Measurements from ENCODE around the gene LARP1. TPM values are rescaled to one million over a fixed set of nuclear protein-coding genes. Genes with fewer than 3 reads are reported as not detected.
"Not testable (repeated sequence)": the region's sequence is repeated elsewhere in the genome, so short reads cannot be mapped to it uniquely, and the experiment has no call there.

Gene LARP1
- total and polyA plus RNA-seq, 5 donors: 43.9 to 130 (median 122) TPM

DNA sequence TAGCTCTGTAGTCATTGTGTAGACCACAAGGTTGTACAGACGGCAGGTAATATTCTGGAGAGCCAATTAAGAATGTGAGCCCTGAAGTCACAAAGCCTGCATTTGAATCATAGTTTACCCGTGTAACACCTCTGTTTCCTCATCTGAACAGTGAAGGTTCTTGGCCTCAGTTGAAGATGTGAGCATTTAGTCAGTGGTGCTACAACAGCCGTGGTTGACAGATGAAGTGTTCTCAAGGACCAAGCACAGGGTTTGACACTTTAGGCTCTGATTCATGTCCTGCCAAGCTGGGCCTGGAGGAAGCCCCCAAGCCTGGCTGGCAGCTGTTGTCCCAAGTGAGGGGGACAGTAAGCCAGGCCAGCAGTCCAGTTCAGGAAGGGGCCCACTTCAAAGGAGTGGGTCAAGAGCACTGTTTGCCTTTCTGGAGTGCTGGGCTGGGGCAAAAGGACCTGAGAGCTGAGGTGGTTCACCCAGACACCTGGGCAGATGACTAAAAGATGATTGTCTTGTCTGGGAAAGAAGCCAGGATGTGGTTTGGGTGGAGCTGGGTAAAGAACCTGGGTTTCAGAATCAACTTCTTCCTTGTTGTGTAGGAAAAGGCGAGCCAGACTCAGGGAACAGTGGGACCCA is 74.5 kb downstream of the LARP1 start:
- WGBS: 79% methylated on average over 4 of the region's 4 CpGs
- intact Hi-C loops (cut with DNase I): no loop called here
- peaks cover 2% of the 10 kb centered on the region for H3K4me1 ChIP-seq (ENCODE audit: control insufficient read depth, insufficient read depth, low read length)
- DNase-seq (no peak), ATAC-seq (peak in 1 of 2 donors; percentile 18)
- H3K27ac ChIP-seq (ENCODE audit: low read length): no peak overlapping the region
- no peak overlapping the region for H3K4me3 ChIP-seq (ENCODE audit: low read length)
- H3K9me3 ChIP-seq (ENCODE audit: control insufficient read depth, low read length): no peaks in the 10 kb centered on the region
- H3K27me3 ChIP-seq (ENCODE audit: control insufficient read depth, insufficient read depth): no peaks in the 10 kb centered on the region

DNA sequence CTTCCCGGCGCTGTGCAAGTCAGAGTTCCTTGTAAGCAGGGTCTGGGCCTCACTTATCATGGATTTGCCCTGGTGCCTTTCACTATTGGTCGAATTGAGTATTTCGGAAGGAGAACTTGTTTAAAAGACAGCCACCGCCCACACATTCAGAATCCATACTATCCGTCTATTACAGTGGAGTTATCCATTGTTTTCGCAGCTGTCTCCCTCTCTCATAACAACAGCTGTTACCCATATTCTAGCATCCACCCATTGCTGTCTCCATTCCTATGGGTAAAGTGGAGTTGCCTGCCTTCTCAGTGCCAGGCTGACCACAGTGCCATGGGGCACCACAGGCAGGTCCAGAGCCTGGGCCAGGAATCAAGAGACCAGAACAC is 75.0 kb downstream of the LARP1 start:
- no peak overlapping the region for H3K27ac ChIP-seq (ENCODE audit: low read length)
- DNase-seq (no peak), ATAC-seq (no peak)
- no peak overlapping the region for H3K4me3 ChIP-seq (ENCODE audit: low read length)
- intact Hi-C loops (cut with DNase I): no loop called here
- no peaks in the 10 kb centered on the region for H3K27me3 ChIP-seq (ENCODE audit: control insufficient read depth, insufficient read depth)
- no peaks in the 10 kb centered on the region for H3K9me3 ChIP-seq (ENCODE audit: control insufficient read depth, low read length)
- 84% methylated on average over 7 of the region's 7 CpGs for WGBS
- peaks cover 4% of the 10 kb centered on the region for H3K4me1 ChIP-seq (ENCODE audit: control insufficient read depth, insufficient read depth, low read length)

DNA sequence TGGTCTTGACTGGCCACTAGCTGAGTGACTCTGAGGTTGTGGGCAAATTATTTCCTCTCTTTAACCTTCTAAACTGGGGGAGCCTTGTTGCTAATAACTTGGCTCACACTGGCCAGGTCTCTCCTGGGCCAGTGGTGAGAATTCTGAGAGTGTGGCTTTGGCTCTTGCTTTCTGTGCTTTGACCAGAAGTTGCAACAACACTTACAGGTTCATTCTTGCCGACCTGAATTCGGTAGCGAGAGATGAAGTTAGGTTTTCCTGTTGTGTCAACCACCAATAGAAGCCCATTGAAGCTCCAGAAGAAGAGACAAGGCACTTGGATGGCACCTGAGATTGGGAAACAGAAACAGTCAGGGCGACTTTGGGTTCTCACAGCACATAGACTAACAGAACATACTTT is 75.4 kb downstream of the LARP1 start:
- Histone ChIP-seq H3K4me3 (ENCODE audit: low read length) (no peak overlapping the region), H3K4me1 (ENCODE audit: control insufficient read depth, insufficient read depth, low read length) (peaks cover 4% of the 10 kb centered on the region), H3K9me3 (ENCODE audit: control insufficient read depth, low read length) (no peaks in the 10 kb centered on the region), H3K27me3 (ENCODE audit: control insufficient read depth, insufficient read depth) (no peaks in the 10 kb centered on the region), H3K27ac (ENCODE audit: low read length) (no peak overlapping the region)
- intact Hi-C loops (cut with DNase I): no loop called here
- no peak for DNase-seq
- WGBS: 92% methylated on average over 4 of the region's 4 CpGs
- no peak for ATAC-seq

- Histone ChIP-seq H3K9me3 (ENCODE audit: control insufficient read depth, low read length) (no peaks in the 10 kb centered on the region), H3K27me3 (ENCODE audit: control insufficient read depth, insufficient read depth) (no peaks in the 10 kb centered on the region), H3K4me3 (ENCODE audit: low read length) (no peak overlapping the region), H3K27ac (ENCODE audit: low read length) (no peak overlapping the region), H3K4me1 (ENCODE audit: control insufficient read depth, insufficient read depth, low read length) (peaks cover 4% of the 10 kb centered on the region)
- intact Hi-C loops (cut with DNase I): no loop called here
- no peak for DNase-seq
- WGBS: 89% methylated on average over 7 of the region's 7 CpGs
- no peak for ATAC-seq
Measured at GRCh38 chr5:154831451-154831850, 76.3 kb downstream of the LARP1 start.

GRCh38 chr5:154832804-154833203 is 77.6 kb downstream of the LARP1 start:
- WGBS: 98% methylated on average over 3 of the region's 3 CpGs
- H3K27ac ChIP-seq (ENCODE audit: low read length); H3K9me3 ChIP-seq (ENCODE audit: control insufficient read depth, low read length); DNase-seq; H3K4me3 ChIP-seq (ENCODE audit: low read length); intact Hi-C loops (cut with DNase I); ATAC-seq; H3K27me3 ChIP-seq (ENCODE audit: control insufficient read depth, insufficient read depth); H3K4me1 ChIP-seq (ENCODE audit: control insufficient read depth, insufficient read depth, low read length): not testable (repeated sequence)

- Histone ChIP-seq H3K27me3 (ENCODE audit: control insufficient read depth, insufficient read depth) (no peaks in the 10 kb centered on the region), H3K4me1 (ENCODE audit: control insufficient read depth, insufficient read depth, low read length) (peaks cover 4% of the 10 kb centered on the region), H3K27ac (ENCODE audit: low read length) (no peak overlapping the region), H3K9me3 (ENCODE audit: control insufficient read depth, low read length) (no peaks in the 10 kb centered on the region), H3K4me3 (ENCODE audit: low read length) (no peak overlapping the region)
- no peak for ATAC-seq
- no peak for DNase-seq
- WGBS: 95% methylated on average over 1 of the region's 1 CpG
- intact Hi-C loops (cut with DNase I): no loop called here
Measured at GRCh38 chr5:154834053-154834452, 78.9 kb downstream of the LARP1 start.

DNA sequence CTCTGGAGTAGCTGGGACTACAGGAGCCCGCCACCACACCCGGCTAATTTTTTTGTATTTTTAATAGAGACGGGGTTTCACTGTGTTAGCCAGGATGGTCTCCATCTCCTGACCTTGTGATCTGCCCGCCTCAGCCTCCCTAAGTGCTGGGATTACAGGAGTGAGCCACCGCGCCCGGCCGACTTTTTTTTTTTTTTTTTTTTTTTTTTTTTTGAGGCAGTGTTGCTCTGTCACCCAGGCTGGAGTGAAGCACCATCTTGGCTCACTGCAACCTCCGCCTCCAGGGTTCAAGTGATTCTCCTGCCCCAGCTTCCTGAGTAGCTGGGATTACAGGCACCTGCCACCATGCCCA is 80.5 kb downstream of the LARP1 start:
- H3K4me3 ChIP-seq (ENCODE audit: low read length); H3K9me3 ChIP-seq (ENCODE audit: control insufficient read depth, low read length); H3K27me3 ChIP-seq (ENCODE audit: control insufficient read depth, insufficient read depth); H3K27ac ChIP-seq (ENCODE audit: low read length); intact Hi-C loops (cut with DNase I); H3K4me1 ChIP-seq (ENCODE audit: control insufficient read depth, insufficient read depth, low read length); ATAC-seq: not testable (repeated sequence)
- 77% methylated on average over 9 of the region's 9 CpGs for WGBS
- DNase-seq: peak in 1 of 3 donors; percentile 46

DNA sequence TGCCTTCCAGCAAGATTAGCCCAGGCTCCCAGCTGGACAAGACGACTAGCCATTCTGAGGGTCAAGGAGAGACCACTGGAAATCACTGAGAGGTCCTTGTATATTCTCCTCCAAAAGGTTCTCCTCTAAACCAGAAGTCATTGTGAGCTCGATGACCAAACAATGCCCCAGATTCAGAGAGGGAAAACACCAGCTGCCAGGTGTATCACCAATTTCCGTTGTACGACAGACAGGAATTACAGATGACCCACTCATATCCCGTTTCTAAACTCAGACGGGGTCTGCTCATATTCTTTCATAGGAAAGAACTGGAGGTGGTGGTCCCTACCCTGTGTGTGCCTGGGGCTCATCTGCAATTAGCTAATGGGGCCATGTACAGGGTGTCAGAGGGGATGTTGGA is 81.0 kb downstream of the LARP1 start:
- intact Hi-C loops (cut with DNase I): no loop called here
- H3K4me3 ChIP-seq (ENCODE audit: low read length): no peak overlapping the region
- no peaks in the 10 kb centered on the region for H3K27me3 ChIP-seq (ENCODE audit: control insufficient read depth, insufficient read depth)
- H3K27ac ChIP-seq (ENCODE audit: low read length): no peak overlapping the region
- H3K4me1 ChIP-seq (ENCODE audit: control insufficient read depth, insufficient read depth, low read length): peaks cover 4% of the 10 kb centered on the region
- no peaks in the 10 kb centered on the region for H3K9me3 ChIP-seq (ENCODE audit: control insufficient read depth, low read length)
- ATAC-seq (no peak), DNase-seq (no peak)
- WGBS: 88% methylated on average over 6 of the region's 6 CpGs

- Histone ChIP-seq H3K27me3 (ENCODE audit: control insufficient read depth, insufficient read depth) (no peaks in the 10 kb centered on the region), H3K27ac (ENCODE audit: low read length) (no peak overlapping the region), H3K9me3 (ENCODE audit: control insufficient read depth, low read length) (no peaks in the 10 kb centered on the region), H3K4me1 (ENCODE audit: control insufficient read depth, insufficient read depth, low read length) (peaks cover 4% of the 10 kb centered on the region), H3K4me3 (ENCODE audit: low read length) (no peak overlapping the region)
- no peak for DNase-seq
- WGBS: 87% methylated on average over 6 of the region's 6 CpGs
- intact Hi-C loops (cut with DNase I): no loop called here
- ATAC-seq: no peak
Measured at GRCh38 chr5:154837009-154837901, 82.1 kb downstream of the LARP1 start.

DNA sequence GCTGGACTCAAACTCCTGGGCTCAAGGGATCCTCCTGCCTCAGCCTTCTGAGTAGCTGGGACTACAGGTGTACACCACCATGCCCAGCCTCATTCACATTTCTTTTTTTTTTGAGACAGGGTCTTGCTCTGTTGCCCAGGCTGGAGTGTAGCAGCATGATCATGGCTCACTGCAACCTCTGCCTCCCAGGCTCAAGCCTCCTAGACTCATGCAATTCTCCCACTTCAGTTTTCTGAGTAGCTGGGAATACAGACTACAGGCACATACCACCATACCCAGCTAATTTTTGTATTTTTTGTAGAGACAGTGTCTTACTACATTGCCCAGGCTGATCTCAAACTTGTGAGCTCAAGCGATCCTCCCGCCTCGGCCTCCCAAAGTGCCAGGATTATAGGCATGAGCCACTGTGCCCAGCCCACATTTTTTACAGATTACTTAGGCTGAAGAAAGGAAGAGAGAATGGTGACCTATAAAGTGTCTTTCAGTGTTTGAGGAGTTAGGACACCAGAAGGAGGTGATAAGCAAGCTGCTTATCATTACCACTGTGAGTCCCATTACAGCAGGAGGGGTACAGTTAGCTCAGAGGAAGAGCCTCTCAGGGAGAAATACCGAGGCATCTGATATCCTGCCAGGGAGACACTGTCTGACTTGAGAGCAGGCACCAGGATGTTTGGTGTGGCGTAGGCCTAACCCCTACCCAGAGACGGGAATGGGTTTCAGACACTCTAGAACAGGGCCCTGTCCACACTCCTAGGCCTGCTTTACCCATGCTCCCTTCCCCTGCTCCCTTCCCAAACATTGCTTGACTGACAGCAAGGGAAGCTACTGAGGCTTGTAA is 85.5 kb downstream of the LARP1 start:
- intact Hi-C loops (cut with DNase I): no loop called here
- DNase-seq: no peak
- peak in 1 of 2 donors; percentile 21 for ATAC-seq
- H3K9me3 ChIP-seq (ENCODE audit: control insufficient read depth, low read length): no peaks in the 10 kb centered on the region
- H3K27me3 ChIP-seq (ENCODE audit: control insufficient read depth, insufficient read depth): no peaks in the 10 kb centered on the region
- H3K4me3 ChIP-seq (ENCODE audit: low read length): no peak overlapping the region
- H3K27ac ChIP-seq (ENCODE audit: low read length): no peak overlapping the region
- 69% methylated on average over 6 of the region's 6 CpGs for WGBS
- H3K4me1 ChIP-seq (ENCODE audit: control insufficient read depth, insufficient read depth, low read length): peaks cover 4% of the 10 kb centered on the region

DNA sequence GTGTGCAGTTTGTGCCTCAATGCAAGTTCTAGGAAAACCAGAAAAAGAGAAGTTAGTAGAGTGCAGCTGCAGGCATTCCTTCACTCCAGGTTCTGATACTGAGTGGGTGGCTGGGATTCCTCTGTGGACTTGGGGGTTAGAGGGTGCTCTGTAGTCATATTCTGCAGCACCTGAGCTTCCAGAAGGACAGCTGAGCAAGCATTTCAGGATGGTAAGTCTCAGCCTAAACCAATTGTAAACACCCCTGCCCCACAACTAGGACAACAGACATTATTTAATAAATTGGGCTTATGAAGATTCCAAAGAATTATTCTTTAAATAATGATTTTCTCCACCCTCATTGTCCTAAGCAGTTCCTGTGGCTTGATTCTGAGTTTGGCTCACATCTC is 86.1 kb downstream of the LARP1 start:
- H3K9me3 ChIP-seq (ENCODE audit: control insufficient read depth, low read length): no peaks in the 10 kb centered on the region
- no peak for ATAC-seq
- no peak overlapping the region for H3K27ac ChIP-seq (ENCODE audit: low read length)
- no peak for DNase-seq
- H3K4me1 ChIP-seq (ENCODE audit: control insufficient read depth, insufficient read depth, low read length): peaks cover 4% of the 10 kb centered on the region
- H3K4me3 ChIP-seq (ENCODE audit: low read length): no peak overlapping the region
- no peaks in the 10 kb centered on the region for H3K27me3 ChIP-seq (ENCODE audit: control insufficient read depth, insufficient read depth)
- intact Hi-C loops (cut with DNase I): no loop called here

All from right cardiac atrium (tissue), 5 donors.